SU-DHL-6 (cell line): ENCODE data around the gene HPD.

Experiments used
- H2AFZ ChIP-seq: fragments of 200-600 bp; sonication (generic); 2 replicates; pipeline ENCODE4 v1.6.1; 2014; ENCODE audit warnings: low read depth, mild to moderate bottlenecking, moderate library complexity, mixed read lengths, antibody characterized with exemption, low read length; ENCODE audit not compliant: severe bottlenecking
- H3F3A ChIP-seq: fragments of 200-600 bp; shearing (Covaris generic); 2 replicates; pipeline ENCODE4 v1.6.0; 2016; ENCODE audit warnings: antibody characterized with exemption, mild to moderate bottlenecking; ENCODE audit not compliant: insufficient read depth
- H3K27ac ChIP-seq: fragments of 200-600 bp; sonication (generic); 2 replicates; pipeline ENCODE4 v1.5.1; 2016; ENCODE audit warnings: low read depth, mild to moderate bottlenecking, low read length, moderate library complexity, mixed read lengths
- H3K27me3 ChIP-seq: fragments of 200-600 bp; sonication (generic), shearing (Covaris generic); 2 replicates; pipeline ENCODE4 v1.6.0; 2014; ENCODE audit warnings: mild to moderate bottlenecking, low read length
- H3K36me3 ChIP-seq: fragments of 200-600 bp; sonication (generic); 2 replicates; pipeline ENCODE4 v1.6.1; 2014; ENCODE audit warnings: mild to moderate bottlenecking, low read length, mixed read lengths
- H3K4me2 ChIP-seq: fragments of 300-600, 200-600 bp; shearing (Covaris generic), sonication (generic); 2 replicates; pipeline ENCODE4 v1.6.0; 2014; ENCODE audit warnings: low read length, low read depth, mild to moderate bottlenecking; ENCODE audit not compliant: poor library complexity, severe bottlenecking
- H3K4me3 ChIP-seq: fragments of 200-600 bp; sonication (generic); 2 replicates; pipeline ENCODE4 v1.5.1; 2014; ENCODE audit warnings: antibody characterized with exemption, low read length, mild to moderate bottlenecking, mixed read lengths; ENCODE audit not compliant: insufficient read depth, poor library complexity, severe bottlenecking
- H3K79me2 ChIP-seq: fragments of 200-600 bp; sonication (generic); 2 replicates; pipeline ENCODE4 v1.6.1; 2014; ENCODE audit warnings: mild to moderate bottlenecking, low read length, moderate library complexity; ENCODE audit not compliant: insufficient read depth
- H3K9ac ChIP-seq: fragments of 200-600 bp; sonication (generic); 2 replicates; pipeline ENCODE4 v1.7.0; 2014; ENCODE audit warnings: mild to moderate bottlenecking, low read length
- H3K9me2 ChIP-seq: fragments of 200-600 bp; sonication (generic); replicated peaks from 2 replicates; pipeline ENCODE4 v1.6.1; 2014; ENCODE audit warnings: low read length; ENCODE audit not compliant: insufficient read depth
- H3K9me3 ChIP-seq: fragments of 200-600 bp; sonication (generic); 2 replicates; pipeline ENCODE4 v1.6.1; 2014; ENCODE audit warnings: low read length, mixed read lengths; ENCODE audit not compliant: insufficient read depth
- H4K20me1 ChIP-seq: fragments of 200-600 bp; sonication (generic); 2 replicates; pipeline ENCODE4 v1.6.1; 2014; ENCODE audit warnings: low read depth, mild to moderate bottlenecking, antibody characterized with exemption, low read length, moderate library complexity, mixed read lengths
- CTCF ChIP-seq: fragments of 200-600 bp; sonication (generic); IDR thresholded peaks from one replicate; pipeline ENCODE4 v1.5.1; 2017; ENCODE audit warnings: antibody characterized with exemption, mild to moderate bottlenecking, low read length, moderate library complexity; ENCODE audit not compliant: insufficient read depth, poor library complexity, severe bottlenecking
- EZH2phosphoT487 ChIP-seq: fragments of 200-600 bp; sonication (generic), shearing (Covaris generic); conservative IDR thresholded peaks from 2 replicates; pipeline ENCODE4 v1.6.1; 2018; ENCODE audit warnings: mild to moderate bottlenecking, antibody characterized with exemption, low read length, moderate library complexity, mixed read lengths

HPD gene

DNA sequence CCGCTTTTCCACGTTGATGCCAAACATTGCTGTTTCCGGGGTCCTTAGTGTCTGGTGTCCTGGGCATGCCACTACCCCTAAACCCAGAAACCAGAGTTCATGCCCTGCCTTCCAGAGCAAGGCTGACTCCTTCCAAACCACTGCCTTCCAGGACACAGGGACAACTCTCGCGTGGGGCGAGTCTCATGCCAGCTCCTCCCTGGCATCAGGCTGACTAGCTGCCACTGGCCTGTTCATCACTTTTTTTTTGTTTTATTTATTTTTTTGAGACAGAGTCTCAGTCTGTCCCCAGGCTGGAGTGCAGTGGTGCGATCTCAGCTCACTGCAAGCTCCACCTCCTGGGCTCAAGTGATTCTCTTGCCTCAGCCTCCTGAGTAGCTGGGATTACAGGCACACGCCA, 50.0 kb downstream of the HPD start:
- Histone ChIP-seq H3K9ac (no peak overlapping the region), H3K27me3 (no peaks in the 10 kb centered on the region), H3K79me2 (peaks cover 53% of the 10 kb centered on the region), H3K36me3 (no peaks in the 10 kb centered on the region), H3F3A (peaks cover 17% of the 10 kb centered on the region), H3K9me2 (no peaks in the 10 kb centered on the region), H3K4me2 (no peak overlapping the region), H2AFZ (no peak overlapping the region), H3K27ac (no peak overlapping the region), H4K20me1 (no peaks in the 10 kb centered on the region), H3K4me3 (no peak overlapping the region), H3K9me3 (no peaks in the 10 kb centered on the region)
- TF ChIP-seq EZH2phosphoT487 = no peak
- TF ChIP-seq CTCF = no peak

DNA sequence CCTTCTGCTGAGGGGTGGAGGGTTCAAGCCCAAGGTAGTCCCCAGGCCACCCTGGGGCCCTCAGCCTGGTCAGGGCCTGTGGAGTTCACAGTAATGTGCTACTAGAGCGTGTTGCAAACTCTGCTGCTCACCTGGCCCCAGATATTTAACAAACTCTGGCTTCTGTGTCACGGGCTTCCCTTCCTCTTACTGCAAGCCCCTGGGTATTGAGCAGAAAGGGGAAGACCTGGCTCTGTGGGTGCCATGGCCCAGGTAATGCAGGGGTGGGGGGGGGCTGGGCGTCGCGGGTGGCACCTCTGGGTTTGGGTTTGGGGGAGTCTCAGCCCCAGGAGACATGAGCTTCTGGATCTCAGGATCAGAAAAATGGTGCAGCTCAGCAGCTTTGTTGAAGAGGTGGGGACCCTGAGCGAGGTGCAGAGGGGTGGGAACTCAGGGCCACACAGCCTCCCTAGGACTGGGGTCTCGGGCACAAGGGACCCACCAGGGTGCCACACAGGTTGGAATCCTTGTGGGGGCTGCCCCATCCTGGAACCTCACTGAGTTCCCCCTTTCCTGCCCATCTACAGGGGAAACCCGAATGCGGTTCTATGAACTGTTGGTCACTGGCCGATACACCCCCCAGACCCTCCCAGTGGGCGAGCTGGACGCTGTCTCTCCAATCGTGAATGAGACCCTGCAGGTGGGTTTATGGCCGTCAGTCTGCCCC, 50.9 kb downstream of the HPD start:
- 0 out of 2 replicates have a peak overlapping the region, but pooled peaks have one; percentile 17 for H3K27ac ChIP-seq
- peaks cover 45% of the 10 kb centered on the region for H3K79me2 ChIP-seq
- H3F3A ChIP-seq = peaks cover 25% of the 10 kb centered on the region
- no peak overlapping the region for H2AFZ ChIP-seq
- H3K9me3 ChIP-seq = no peaks in the 10 kb centered on the region
- H3K4me3 ChIP-seq = no peak overlapping the region
- no peaks in the 10 kb centered on the region for H3K27me3 ChIP-seq
- no peak overlapping the region for H3K9ac ChIP-seq
- no peak overlapping the region for H3K4me2 ChIP-seq
- no peak for TF ChIP-seq CTCF
- TF ChIP-seq EZH2phosphoT487 = no peak
- no peaks in the 10 kb centered on the region for H3K9me2 ChIP-seq
- H4K20me1 ChIP-seq = no peaks in the 10 kb centered on the region
- H3K36me3 ChIP-seq = no peaks in the 10 kb centered on the region

- Histone ChIP-seq H3K4me2 (peak overlapping the region; percentile 96), H3K4me3 (peak overlapping the region; percentile 63), H3K9ac (peak overlapping the region; percentile 77), H3K27me3 (no peaks in the 10 kb centered on the region), H3K79me2 (peaks cover 42% of the 10 kb centered on the region), H3K9me2 (no peaks in the 10 kb centered on the region), H2AFZ (no peak overlapping the region), H3F3A (peaks cover 35% of the 10 kb centered on the region), H3K36me3 (no peaks in the 10 kb centered on the region), H3K9me3 (no peaks in the 10 kb centered on the region), H3K27ac (peak overlapping the region; percentile 97), H4K20me1 (no peaks in the 10 kb centered on the region)
- no peak for TF ChIP-seq EZH2phosphoT487
- TF ChIP-seq CTCF = no peak
These were observed 51.9 kb downstream of the HPD start for GRCh38 chr12:121806546-121807423.
